HL-60 (cell line): Measurements from ENCODE around the gene GSTM2.

Experiments
- DNase-seq, 2 experiments: peaks; one replicate each; pipeline ENCODE4 v3.0.0-alpha.2; 2010 to 2020; ENCODE audit warnings: low read depth in 1 of 2, low spot score in 1 of 2
- H3K27ac ChIP-seq: fragments of 250-450 bp; sonication (Bioruptor Pico); replicated peaks from 2 replicates; pipeline ENCODE4 v1.5.1; 2020; ENCODE audit warnings: mild to moderate bottlenecking, moderate library complexity
- H3K27me3 ChIP-seq: fragments of 250-450 bp; sonication (Bioruptor Pico); 2 replicates; pipeline ENCODE4 v1.5.1; 2021; ENCODE audit warnings: mild to moderate bottlenecking, moderate library complexity; ENCODE audit not compliant: insufficient read depth, poor library complexity, severe bottlenecking
- H3K4me3 ChIP-seq: replicated peaks from 2 replicates; pipeline ENCODE4 v1.5.1; 2011; ENCODE audit warnings: mild to moderate bottlenecking, control low read depth, low read length; ENCODE audit not compliant: insufficient read depth
- CTCF ChIP-seq: IDR thresholded peaks from one replicate; pipeline ENCODE4 v1.5.1; 2011; ENCODE audit warnings: low read length, control low read depth, inconsistent platforms; ENCODE audit not compliant: insufficient read depth
- GABPA ChIP-seq: IDR thresholded peaks from 2 replicates; pipeline ENCODE4 v1.6.1; 2012; ENCODE audit warnings: low read depth
- POLR2AphosphoS5 ChIP-seq: IDR thresholded peaks from 2 replicates; pipeline ENCODE4 v1.6.1; 2012; ENCODE audit warnings: low read depth
- REST ChIP-seq: IDR thresholded peaks from 2 replicates; pipeline ENCODE4 v1.6.1; 2012; ENCODE audit warnings: low read depth; ENCODE audit not compliant: insufficient replicate concordance
- SPI1 ChIP-seq: IDR thresholded peaks from 2 replicates; pipeline ENCODE4 v1.6.1; 2012; ENCODE audit warnings: low read depth, mild to moderate bottlenecking, borderline replicate concordance

Gene GSTM2

GRCh38 chr1:109722908-109723691, 55.2 kb downstream of the GSTM2 start:
- DNase-seq, result no peak
- H3K27me3 ChIP-seq, result no peaks in the 10 kb centered on the region
- no peak overlapping the region for H3K4me3 ChIP-seq
- H3K27ac ChIP-seq, result no peak overlapping the region
- no peak for TF ChIP-seq CTCF
- no peak for TF ChIP-seq REST
- TF ChIP-seq SPI1, result no peak
- TF ChIP-seq POLR2AphosphoS5, result no peak
- TF ChIP-seq GABPA, result no peak
